HG02973 (cell line): ENCODE data around the gene MAGEB16.

ENCODE experiments used
- ATAC-seq: cut with Tn5 transposase; IDR thresholded peaks from one replicate; pipeline ENCODE4 v1.9.1; 2021; ENCODE audit warnings: moderate library complexity; ENCODE audit not compliant: unreplicated experiment

MAGEB16 gene

GRCh38 chrX:35798042-35798441, at the start of gene MAGEB16:
TSS of gene MAGEB16 (plus strand) at chrX:35798342. CDS start at chrX:35802197, 3,855 bp downstream.
- ATAC-seq, result no peak

GRCh38 chrX:35773958-35774564, 24.1 kb upstream of the MAGEB16 start:
- ATAC-seq, result no peak

- ATAC-seq, result no peak
Measured at GRCh38 chrX:35785075-35785474, 13.1 kb upstream of the MAGEB16 start.

- no peak for ATAC-seq
Measured at GRCh38 chrX:35786271-35786670, 11.9 kb upstream of the MAGEB16 start.

- ATAC-seq, result no peak
Measured at GRCh38 chrX:35787867-35788266, 10.3 kb upstream of the MAGEB16 start.

GRCh38 chrX:35800474-35800873, 2.3 kb downstream of the MAGEB16 start:
- ATAC-seq, result no peak

- ATAC-seq, result no peak
Measured at GRCh38 chrX:35809781-35810180, 11.6 kb downstream of the MAGEB16 start.

- no peak for ATAC-seq
Measured at GRCh38 chrX:35819241-35819640, 21.1 kb downstream of the MAGEB16 start.

- no peak for ATAC-seq
Measured at GRCh38 chrX:35826503-35826902, 28.4 kb downstream of the MAGEB16 start.

GRCh38 chrX:35829501-35829900, 31.4 kb downstream of the MAGEB16 start:
- no peak for ATAC-seq

GRCh38 chrX:35841872-35842271, 43.7 kb downstream of the MAGEB16 start:
- no peak for ATAC-seq

GRCh38 chrX:35842674-35843073, 44.5 kb downstream of the MAGEB16 start:
- ATAC-seq, result no peak

GRCh38 chrX:35847736-35848135, 49.6 kb downstream of the MAGEB16 start:
- ATAC-seq, result no peak
